GM19467 (cell line): Measurements from ENCODE around the gene PLCD1.
A peak's percentile ranks its signal among the peaks of the same experiment; 100 is the strongest.

Experiments
- ATAC-seq: cut with Tn5 transposase; IDR thresholded peaks from one replicate; pipeline ENCODE4 v1.9.1; 2021; ENCODE audit warnings: mild to moderate bottlenecking, moderate library complexity; ENCODE audit not compliant: unreplicated experiment

The PLCD1 gene

DNA sequence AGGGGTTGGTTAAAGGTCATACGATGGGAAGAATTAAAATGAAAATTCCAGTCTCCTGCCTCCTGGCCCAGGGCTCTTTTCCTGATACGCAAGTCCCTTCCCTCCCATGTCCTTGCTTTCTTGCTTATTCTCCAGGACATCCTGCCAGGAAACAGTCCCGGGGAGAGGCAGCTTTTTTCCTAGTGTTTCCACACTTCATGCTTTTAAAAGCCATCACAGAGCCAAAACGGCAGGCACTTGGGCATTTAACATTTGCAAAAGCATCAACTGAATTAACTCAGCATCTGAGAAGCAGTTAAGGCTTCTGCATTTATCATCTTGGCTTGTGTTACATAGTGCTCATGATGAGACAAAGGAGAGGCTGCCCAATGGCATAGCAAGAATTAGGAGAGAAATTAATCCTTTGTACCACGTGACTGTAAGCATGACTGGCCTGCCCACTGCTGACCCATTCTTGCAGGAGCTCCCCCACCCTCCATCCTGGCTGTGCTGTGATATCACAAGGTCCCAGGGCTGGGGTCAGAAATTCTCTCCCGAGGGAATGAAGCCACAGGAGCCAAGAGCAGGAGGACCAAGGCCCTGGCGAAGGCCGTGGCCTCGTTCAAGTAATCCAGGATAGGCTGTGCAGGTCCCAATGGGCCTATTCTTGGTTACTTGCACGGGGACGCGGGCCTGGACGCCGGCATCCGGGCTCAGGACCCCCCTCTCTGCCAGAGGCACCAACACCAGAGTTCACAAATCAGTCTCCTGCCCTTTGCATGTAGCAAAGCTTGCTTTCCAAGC is 60.4 kb downstream of the PLCD1 start:
- ATAC-seq, result no peak

DNA sequence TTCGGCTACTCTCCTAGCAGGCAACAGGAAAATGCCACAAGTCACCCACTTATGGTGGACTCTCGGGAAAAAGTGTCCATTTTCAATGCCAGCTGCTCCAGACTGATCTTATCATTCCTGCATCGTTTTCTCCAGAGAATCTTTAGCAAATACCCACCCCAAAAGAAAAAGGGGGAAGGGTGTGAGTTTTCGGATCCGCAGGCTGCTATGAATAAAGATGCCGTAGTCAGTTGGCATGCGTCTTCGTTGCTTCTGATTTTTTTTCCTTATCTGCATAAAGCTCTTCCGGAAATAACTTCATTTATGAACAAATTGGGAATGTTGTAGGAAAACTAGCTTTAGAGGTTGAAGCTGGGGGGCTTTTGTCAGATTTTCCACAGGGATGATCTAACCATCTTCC is 61.2 kb downstream of the PLCD1 start:
- ATAC-seq, result no peak

DNA sequence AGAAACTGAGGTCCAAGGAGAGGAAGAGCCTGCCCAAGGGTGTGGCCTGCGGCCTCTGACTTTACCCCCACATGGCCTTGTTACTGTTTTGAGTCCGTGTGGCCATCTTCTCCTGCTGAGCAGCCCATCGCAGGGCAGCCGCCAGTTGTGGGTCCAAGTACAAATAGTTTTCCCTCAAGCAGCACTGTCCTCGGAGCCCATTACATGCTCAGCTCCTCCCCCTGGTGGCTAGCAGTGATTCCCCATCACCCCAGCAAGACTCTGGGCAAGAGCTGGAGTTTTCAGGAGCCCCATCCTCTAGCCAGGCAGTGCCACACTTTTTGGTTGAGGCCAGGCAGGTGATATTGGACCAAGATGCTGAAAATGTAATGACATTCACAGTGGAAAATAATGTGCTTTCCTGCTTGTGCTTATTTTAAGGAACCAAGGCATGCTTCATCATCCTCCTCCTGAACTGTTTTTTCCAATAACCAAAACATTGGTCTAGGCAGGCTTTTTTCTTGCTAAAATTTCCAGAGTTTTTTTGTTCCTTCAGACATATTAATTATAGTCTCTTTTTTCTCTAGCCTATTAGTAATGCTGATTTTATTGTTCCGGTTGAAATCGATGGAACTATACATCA is 62.1 kb downstream of the PLCD1 start:
- ATAC-seq, result peak; percentile 63

- ATAC-seq, result no peak
Measured at GRCh38 chr3:37964716-37965115, 64.7 kb downstream of the PLCD1 start.

GRCh38 chr3:37964146-37964545 is 65.3 kb downstream of the PLCD1 start:
- ATAC-seq, result no peak

- ATAC-seq, result no peak
Measured at GRCh38 chr3:37963635-37964034, 65.8 kb downstream of the PLCD1 start.

- no peak for ATAC-seq
Measured at GRCh38 chr3:37963016-37963415, 66.4 kb downstream of the PLCD1 start.

- no peak for ATAC-seq
Measured at GRCh38 chr3:37961622-37962431, 67.6 kb downstream of the PLCD1 start.

- no peak for ATAC-seq
Measured at GRCh38 chr3:37957539-37957936, 71.9 kb downstream of the PLCD1 start.
